GM21723 (cell line): ENCODE data around the gene NMRK2.

Source experiments
- ATAC-seq: cut with Tn5 transposase; IDR thresholded peaks from one replicate; pipeline ENCODE4 v1.9.1; 2021; ENCODE audit warnings: mild to moderate bottlenecking, moderate library complexity; ENCODE audit not compliant: unreplicated experiment

The NMRK2 gene

GRCh38 chr19:3981373-3981735 lies 48.5 kb downstream of the NMRK2 start:
- no peak for ATAC-seq

GRCh38 chr19:3981736-3982681 lies 49.1 kb downstream of the NMRK2 start:
- no peak for ATAC-seq

- no peak for ATAC-seq
Measured at GRCh38 chr19:3982701-3983541, 50.1 kb downstream of the NMRK2 start.

- no peak for ATAC-seq
Measured at GRCh38 chr19:3983542-3983914, 50.7 kb downstream of the NMRK2 start.

- ATAC-seq, result no peak
Measured at GRCh38 chr19:3983936-3984583, 51.2 kb downstream of the NMRK2 start.

- no peak for ATAC-seq
Measured at GRCh38 chr19:3984584-3984907, 51.7 kb downstream of the NMRK2 start.

- peak; percentile 42 for ATAC-seq
Measured at GRCh38 chr19:3984908-3985642, 52.2 kb downstream of the NMRK2 start, which contains the start of gene EEF2. Gene EEF2 (minus strand): TSS chr19:3985463. CDS start chr19:3985380, 83 bp downstream.

- no peak for ATAC-seq
Measured at GRCh38 chr19:3985643-3986259, 52.9 kb downstream of the NMRK2 start.

GRCh38 chr19:3986260-3987041 lies 53.6 kb downstream of the NMRK2 start:
- no peak for ATAC-seq

GRCh38 chr19:3987619-3988371 lies 54.9 kb downstream of the NMRK2 start:
- peak; percentile 35 for ATAC-seq

GRCh38 chr19:3990815-3991117 lies 57.9 kb downstream of the NMRK2 start:
- no peak for ATAC-seq
